NCI-H1048 (cell line): ENCODE data around the gene MYO1G.
"Not testable (repeated sequence)": the region's sequence is repeated elsewhere in the genome, so short reads cannot be mapped to it uniquely, and the experiment has no call there.

Experiments
- DNase-seq: peaks from one replicate; lab custom pipeline; 2025; lab: John Stamatoyannopoulos, UW

MYO1G gene

DNA sequence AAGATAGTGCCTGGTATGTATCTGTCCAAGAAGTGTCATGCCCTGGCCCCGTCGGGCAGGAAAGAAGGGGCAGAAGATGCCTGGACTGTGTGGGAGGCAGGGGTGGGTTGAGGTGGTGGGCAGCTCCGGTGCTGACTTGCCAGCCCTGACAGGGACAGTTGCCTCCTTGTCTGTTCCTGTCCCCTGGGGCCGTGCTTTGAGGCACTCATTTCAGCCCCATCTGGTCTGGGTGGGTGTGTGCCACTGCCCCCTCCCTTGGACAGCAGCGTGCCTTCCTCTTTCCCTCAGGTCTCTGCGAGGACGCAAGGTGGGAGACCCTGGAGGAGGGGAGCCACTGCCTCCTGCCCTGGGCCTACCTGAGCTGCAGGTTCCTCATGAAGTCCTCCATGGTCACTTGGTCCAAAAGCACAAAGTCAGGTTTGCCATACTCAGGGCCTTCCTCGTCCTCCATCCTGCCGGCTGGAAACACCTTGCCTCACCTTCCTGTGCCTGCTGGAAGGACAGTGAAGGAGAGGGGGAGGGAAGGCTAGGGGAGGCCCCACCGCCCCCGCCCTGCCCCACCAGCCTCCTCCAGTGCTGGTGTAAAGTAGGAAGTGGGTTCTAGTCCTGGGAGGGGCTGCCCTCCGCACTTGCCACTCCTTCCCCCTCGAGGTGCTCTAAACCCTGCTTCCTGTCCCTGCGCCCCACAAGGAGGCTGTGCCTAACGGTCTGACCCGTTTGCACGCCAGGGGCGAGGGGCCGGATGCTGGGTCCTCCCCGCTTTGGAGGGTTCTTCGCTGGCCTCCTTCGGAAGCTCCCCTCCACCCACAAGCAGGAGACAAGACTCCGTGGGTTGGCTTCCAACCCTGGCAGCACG, at the start of gene MYO1G:
TSS of gene MYO1G (minus strand) at position 505 of the 856 bp plus-strand sequence. CDS start at position 451, 54 bp downstream.
- DNase-seq: no peak

DNA sequence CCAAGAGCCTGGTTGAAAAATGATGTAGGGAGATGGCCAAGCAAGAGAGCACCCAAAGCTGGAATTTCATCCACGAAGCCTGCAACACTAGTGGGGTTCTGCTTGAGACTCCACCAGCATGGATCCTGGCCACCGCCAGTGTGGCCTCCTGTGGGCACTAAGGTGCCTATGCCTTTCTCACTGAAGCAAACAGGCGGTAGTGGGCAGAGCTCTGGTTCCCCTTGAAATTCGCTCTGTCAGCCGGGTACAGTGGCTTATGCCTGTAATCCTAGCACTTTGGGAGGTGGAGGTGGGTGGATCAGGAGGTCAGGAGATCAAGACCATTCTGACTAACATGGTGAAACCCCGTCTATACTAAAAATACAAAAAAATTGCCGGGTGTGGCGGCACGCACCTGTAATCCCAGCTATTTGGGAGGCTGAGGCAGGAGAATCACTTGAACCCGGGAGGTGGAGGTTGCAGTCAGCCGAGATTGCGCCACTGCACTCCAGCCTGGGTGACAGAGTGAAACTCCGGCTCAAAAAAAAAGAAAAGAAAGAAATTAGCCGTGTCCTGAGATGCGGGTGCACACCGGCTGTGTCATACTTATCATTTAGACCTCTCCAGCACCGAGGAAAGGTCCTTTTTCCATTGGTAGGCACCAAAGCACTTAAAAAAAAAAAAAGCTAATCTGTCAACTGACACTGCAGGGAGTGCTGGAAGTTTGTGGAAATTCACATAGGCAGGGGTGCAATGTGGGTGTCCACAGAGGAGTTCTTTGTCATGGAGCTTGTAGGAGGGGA, 49.5 kb upstream of the MYO1G start:
- DNase-seq: no peak

DNA sequence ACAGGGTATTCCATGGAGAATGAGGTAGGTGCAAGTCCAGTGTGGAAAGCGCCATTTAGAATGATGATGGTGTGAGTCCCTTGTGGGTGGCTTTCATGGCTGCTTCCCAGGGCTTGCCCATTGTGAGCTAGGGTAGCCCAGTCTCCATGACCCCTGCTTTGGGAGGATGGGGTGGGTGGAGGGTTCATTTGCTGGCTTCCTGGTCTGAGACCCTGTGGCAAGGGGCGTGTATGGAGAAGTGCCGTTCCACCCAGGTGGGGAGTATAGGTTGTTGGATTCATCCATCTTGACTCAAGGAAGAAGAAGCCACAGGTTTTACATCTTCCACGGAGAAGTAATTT, 48.9 kb upstream of the MYO1G start:
- DNase-seq: no peak

DNA sequence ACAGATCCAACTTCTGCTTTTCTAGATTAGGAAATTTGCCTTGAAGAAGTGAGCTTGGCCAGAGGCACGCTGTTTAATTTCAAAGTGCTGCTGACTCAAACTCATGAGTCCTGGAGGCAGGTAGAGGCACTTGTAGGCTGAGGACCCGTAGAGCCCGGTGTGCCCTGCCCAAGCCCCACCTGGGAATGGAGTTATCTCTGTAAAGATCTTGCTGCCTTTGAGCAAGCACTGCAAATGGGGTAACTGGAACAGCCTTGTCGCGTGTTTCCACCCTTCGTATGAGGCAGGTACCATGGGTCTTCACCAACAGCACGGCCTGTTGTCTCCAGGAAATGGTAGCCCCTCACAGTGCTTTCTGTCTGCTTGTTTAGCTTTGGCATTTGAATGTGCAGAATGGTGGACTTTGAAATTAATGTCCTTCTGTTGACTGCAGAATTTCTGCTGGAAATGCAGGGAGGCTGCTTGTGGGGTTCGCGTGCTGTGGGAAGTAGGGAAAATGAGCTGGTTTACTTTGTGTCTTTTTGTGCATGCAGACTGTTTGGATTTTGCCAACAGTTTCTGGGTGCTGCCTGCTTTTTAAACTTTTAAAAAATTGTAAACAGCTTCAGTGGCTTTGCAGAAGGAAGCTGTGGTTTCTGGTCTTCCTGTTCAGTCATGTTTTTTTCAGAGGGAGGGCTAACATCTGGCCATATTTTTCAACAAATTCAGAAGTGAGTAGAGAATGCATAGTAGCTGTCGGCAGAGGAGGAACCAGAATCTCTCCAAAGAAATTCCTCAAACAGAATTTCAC, 48.4 kb upstream of the MYO1G start:
- DNase-seq: no peak

DNA sequence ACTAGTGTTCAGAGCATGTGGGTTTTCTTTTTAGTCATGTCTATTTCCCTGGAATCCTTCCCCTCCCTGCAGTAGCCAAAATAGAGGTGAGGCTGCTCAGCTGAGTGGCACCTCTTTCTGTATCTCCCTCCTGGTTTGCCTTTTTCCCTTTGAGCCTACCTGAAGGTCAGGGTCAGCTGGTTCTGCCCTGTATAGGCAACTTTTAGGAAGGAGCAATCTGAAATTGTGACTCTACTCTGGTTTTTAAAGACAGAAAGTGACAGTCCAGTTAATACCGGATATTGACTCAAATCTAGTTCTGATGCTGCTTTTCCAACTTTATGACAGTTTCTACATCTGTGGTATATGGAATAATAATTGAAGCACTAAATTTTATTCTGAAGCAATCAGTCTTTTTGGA, 47.2 kb upstream of the MYO1G start:
- no peak for DNase-seq

DNA sequence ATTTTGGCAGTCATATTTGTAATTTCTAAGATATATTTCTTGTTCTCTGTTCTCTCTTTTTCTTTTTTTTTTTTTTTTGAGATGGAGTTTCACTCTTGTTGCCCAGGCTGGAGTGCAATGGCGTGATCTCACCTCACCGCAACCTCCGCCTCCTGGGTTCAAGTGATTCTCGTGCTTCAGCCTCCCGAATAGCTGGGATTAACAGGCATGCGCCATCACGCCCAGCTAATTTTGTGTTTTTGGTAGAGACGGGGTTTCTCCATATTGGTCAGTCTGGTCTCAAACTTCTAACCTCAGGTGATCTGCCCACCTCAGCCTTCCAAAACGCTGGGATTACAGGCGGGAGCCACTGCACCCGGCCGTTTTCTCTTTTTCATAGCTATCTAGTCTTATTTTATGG, 46.7 kb upstream of the MYO1G start:
- DNase-seq: not testable (repeated sequence)

DNA sequence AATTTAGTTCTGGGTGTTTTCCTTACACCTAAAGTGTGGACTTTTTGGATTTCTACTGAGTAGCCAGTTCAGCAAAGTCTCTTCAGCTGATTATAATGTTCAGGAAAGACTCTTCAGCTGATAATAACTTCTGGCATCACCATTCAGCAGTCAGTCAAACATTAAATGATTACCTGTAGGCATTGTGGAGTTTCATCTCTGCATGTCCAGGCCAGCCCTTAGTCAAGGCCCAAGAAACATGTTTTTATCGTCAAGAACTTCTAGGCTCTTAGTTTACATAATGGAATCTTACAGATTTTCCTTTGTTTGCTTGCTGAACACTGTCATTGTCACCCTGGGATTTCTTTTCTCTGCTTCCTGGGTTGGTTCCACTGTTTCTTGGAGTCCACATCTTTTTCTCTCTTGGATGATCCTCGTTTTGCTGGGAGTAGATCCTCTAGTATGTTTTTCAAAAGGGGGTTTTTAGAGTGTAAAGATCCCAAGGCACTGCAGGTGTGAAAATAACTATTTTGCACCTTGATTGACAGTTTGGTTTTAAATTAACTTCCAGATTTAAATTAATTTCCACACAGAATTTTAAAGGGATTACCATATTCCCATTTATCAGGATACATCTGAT, 45.4 kb upstream of the MYO1G start:
- no peak for DNase-seq

DNA sequence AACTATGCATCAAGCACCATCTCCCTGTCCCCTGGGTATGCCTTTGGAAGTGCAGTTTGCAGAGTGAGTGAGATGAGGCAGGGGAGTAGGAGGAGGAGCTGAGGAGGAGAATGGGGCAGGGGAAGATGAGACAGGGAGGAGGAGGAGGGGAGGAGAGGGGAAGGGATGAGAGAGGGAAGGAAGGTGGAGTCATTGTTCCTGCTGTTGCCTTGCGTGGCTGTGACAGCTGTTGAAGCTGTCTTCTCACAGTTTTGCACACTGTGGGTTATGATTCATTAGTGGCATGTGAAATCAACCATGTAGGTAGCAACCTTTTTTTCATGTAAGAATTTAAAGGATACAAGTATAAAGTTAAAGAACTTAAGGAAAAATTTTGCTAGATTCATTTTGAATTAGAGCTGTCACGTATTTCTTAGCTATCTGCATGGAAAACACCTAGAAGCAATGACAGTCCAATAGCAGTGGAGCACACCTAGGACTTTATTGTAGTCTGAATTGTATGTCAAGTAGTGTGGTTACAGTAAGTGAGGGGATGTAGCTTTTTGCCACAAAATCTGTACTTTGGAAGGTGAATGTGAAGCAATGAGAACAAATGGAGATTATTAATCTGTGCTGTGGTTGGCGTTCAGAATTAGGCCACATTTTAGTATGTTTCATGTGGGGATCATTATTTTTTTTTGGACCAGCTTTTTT, 42.9 kb upstream of the MYO1G start:
- no peak for DNase-seq

DNA sequence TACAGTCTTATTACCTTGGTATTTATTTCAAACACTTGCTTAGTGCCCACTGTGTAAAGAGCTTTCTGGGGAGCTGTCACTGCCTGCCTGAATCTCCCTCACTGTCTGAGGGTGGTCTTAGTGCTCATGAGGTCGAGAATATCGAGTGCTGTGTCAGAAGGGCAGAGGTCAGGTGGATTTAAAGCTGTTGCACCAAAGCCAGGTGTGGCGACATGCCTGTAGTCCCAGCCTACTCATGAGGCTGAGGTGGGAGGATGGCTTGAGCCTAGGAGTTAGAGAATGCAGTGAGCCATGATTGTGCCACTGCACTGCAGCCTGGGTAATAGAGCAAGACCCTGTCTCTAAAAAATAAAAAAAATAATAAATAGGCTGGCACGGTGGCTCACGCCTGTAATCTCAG, 42.1 kb upstream of the MYO1G start:
- DNase-seq: no peak

DNA sequence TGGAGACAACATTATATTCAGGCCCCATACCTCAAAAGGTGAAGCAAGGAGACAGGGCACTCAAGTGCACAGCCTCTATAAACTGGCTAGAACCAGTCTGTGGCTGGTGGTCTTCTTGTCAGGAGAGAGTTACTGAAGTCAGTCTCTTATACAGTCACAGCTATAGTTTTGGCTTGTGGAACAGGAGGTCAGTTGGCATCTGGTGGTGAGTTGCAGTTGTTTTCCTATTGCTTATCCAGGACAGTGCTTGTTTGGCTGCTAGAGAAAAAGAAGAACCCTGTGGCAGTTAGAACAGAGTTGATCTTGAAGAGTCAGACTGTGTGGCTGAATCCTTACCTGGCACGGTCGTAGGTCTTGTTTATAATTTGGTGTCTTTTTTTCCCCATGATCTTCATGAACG, 38.4 kb upstream of the MYO1G start:
- DNase-seq: no peak

DNA sequence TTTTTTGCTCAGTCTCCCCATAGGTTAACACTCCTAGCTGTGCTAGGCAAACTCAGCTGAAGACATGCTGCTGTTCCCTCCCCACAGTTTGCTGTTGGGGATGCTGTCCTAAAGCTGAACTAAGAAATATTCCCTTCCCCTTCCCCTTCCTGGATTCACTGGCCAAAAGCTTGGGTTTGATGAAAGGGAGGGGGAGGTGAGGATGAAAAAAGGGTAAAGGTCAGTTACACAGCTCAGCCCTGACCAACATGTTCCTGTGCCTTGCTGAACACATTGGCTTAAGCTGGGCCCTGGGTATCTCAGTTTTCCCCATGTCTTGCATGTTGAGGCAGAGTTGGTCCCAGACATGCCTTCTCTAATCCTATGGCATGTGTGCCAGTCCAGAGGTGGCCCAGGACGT, 36.5 kb upstream of the MYO1G start:
- DNase-seq: no peak

DNA sequence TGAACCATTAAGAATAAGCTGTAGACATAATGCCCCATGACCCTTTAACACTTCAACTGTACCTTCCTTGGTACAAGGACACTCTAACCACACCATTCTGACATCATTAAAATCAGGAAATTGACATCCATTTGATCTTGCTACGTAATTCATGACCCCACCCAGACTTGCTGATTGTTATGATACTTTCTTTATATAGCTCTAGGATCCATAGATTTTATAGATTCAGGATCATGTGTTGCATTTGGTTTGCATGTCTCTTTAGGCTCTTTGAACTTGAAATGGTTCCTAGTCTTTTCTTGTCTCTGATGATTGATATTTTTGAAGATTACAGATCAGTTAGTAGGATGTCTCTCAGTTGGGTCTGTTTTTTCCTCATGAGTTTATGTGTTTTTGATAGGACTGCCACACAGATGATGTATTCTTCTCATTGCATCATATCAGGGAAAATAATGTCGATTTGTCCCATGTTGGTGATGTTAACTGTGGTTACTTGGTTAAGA, 34.7 kb upstream of the MYO1G start:
- no peak for DNase-seq

DNA sequence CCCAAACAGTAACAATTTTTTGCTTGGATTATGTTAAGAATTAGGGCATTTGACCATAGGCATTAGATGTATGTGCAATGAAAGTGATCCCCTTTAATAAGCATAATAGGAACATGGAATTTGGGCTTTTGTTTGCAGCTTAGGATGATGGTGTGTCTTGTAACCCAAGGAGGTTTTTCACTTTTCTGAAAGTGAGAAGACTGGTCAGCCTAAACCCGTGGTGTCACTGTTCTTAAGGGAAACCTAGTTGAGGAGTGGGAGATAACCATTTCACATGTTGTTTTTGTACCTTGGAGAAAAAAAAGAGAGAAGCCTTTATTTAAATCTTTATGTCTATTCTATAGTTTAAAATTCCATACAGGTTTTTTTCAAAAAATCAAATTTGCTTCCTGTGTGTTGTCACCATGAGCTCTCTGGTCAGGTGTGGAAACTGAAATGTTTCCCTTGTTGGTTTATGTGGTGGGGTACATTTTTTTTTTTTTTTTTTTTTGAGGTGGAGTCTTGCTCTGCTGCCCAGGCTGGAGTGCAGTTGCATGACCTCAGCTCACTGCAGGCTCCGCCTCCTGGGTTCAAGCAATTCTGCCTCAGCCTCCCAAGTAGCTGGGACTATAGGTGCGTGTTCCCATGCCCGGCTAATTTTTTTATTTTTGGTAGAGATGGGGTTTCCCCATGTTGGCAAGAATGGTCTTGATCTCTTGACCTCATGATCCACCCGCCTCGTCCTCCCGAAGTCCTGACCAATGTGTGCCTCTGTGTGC, 28.9 kb upstream of the MYO1G start:
- no peak for DNase-seq

DNA sequence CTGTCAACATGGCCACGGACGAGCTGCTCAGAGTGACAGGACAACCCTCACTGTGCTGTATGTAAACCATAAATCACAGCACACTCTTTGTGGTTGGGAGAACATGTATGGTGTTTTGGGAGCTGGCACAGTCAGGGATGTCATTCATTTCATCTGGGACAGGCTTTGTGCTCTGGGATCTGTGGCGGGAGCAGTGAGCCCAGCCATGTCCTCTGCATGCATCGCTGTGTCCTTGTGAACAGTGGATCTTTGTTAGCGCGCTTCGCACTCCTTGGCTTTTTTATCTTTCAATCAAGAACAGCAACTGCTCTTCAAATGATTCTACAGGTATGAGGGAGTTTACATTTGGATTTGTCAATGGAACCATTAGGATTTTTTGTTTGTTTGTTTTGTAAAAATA, 28.3 kb upstream of the MYO1G start:
- DNase-seq: no peak

DNA sequence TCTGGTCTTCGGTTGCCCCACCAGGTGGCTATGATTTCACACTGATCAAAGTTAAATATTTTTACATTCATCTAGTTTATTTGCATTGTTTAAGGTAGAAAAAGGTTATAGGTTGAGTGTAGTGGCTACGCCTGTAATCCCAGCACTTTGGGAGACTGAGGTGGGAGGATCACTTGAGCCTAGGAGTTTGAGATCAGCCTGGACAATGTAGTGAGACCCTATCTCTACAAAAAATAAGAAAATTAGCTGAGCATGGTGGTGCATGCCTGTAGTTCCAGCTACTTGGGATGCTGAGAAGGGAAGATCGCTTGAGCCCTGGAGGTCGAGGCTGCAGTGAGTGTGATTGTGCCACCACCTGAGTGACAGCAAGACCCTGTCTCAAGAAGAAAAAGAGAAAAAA, 25.0 kb upstream of the MYO1G start:
- DNase-seq: no peak

DNA sequence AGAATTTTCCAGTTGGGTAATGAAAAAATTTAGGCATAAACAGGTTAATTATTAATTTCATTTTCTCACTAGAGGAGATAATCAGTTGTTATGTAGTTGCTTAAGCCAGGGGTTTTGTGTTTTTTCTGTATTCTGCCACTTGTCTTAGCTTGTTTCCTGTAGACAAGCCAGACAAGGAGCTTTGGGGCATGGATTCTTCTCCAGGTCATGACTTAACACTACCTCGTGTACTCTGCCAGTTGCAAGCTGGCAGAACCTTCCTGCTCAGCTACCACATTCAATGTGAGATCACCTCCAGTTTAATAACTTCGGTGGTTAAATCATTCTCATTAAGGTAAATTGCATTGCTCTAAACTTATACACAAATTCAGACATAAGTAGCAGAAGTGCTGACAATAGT, 23.0 kb upstream of the MYO1G start:
- DNase-seq: no peak

DNA sequence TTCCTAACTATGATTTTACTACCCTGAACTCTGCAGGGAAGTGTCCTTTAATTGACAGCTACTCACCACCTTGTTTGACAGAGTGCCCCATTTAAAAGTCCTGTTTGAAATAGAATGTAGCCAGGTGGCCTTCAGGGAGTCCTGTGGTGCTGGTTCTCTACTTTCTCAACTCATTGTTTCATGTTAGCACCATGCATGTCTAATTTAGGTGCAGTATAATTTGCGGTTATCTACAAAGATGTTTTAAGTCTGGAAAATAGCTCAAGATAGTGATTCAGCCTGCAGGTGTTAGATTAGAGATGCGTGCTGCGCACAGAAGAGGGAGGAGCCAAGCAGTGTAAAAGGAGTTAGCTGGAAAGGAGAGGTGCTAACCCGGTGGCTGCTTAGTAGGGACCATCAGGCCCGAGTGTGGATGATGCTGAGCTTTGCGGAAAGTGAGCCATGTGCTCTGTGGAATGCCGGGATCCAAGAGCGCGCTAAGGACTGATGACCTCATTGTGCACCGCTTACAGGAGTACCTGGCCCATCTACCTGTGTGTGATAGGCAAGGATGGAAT, 22.4 kb upstream of the MYO1G start:
- DNase-seq: no peak

DNA sequence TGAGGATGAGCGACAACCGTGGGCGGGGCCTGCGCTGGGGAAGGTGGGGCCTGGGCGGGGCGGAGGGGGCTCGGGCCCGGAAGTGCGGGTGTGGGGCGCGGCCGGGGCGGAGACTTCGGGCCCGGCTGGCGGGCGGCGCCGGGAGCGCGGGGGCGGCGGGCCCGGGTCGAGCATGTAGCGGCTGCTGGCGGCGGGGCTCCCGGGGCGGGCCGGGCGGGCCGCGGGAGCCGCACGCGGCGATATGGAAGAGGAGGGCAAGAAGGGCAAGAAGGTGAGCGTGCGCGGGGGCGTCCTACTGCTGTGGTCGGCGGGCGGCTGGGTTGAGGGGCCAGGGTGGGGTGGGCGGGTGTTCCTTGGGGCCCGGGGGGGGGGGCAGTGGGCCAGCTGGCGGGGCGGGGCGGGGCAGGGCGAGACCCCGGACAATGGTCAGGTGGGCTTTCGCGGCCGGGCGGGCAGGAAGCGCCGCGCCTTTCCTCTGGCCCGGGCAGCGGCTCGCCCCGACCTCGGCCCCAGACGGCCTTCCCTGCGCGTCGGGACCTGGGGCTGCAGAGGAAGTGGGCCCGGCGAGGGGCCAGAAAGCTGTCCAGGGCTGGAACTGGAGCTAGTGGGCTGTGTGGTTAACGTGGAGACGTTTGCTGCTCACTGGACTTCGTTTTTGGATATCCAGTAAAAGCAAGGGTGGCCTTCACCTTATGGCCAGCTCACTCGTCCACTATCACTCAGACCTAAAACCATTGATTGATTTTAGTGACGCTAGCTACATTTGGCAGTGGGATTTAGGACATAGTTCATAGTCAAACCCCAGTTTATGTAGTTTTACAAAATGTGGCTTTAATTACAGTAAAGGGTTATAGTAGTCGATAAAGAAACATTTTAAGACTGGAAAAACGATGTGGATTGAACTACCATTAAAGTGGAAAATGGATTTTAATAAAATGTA, 21.5 kb upstream of the MYO1G start, which contains the start of gene CCM2:
TSS of gene CCM2 (plus strand) at position 109 of the 940 bp plus-strand sequence. CDS start at position 242, 133 bp downstream.
- no peak for DNase-seq
